Pons (tissue), 1 donor: ENCODE results near the gene SLC17A9.
A peak's percentile ranks its signal among the peaks of the same experiment; 100 is the strongest.

Experiments used
- DNase-seq: peaks from one replicate; pipeline ENCODE4 v3.0.0-alpha.2; 2016; ENCODE audit warnings: low spot score

SLC17A9 gene

DNA sequence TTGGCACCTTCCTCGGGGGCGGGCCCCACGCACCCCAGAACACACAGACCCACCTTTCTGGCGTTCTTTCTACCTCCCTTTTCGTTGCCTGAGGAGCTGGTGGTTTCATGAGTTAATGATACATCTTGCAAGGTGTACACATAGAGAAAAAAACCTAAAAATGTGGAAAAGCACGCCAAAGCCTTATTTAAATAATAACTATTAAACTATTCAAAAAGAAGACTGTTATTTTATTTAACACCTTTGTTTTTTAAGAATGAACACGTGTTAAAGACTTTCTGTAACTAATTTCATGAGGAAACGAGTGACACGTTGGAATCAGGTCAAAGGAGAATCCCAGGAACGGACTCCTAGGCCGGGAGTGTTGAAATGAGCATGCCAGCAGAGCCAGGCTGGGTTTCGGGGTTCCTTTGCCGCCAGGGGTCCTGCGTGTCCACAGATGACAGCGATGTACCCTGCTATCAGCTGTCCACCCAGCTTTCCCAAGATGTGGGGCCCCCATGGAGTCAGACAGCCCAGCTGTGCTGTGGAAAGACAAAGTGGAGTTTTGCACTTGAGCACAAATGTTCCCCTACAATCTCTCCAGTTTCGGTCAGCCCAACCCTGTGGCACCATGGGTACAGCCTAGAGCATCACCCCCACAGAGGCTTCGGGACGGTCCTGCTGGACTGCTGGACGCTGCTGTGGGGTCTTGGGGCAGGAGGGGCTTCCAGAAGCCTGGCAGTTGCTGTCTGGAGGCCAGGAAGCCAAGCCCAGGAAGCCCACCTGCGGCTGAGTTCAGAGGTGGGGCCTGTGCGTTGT lies 16.1 kb downstream of the SLC17A9 start:
- DNase-seq: no peak

DNA sequence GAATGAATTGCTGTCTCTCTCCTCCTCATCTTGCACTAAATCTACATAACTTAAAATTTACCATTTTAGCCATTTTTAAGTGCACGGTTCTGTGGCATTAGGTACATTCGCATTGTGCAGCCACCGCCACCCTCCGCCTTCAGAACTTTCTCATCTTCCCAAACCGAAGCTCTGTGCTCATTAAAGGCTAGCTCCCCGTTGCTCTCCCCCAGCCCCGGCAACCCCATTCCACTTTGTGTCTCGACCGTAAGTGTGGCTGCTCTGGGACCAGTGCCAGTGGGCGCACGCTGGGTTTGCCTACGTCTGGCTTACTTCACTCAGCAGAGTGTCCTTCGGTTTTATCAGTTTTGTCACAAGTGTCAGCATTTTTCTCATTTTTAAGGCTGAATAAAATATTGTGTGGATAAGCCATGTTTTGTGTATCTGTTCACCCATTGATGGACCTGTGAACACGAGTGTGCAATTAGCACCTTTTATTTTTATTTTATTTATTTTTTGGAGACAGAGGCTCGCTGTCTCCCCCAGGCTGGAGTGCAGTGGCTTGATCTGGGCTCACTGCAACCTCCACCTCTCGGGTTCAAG lies 16.8 kb downstream of the SLC17A9 start:
- DNase-seq: no peak

DNA sequence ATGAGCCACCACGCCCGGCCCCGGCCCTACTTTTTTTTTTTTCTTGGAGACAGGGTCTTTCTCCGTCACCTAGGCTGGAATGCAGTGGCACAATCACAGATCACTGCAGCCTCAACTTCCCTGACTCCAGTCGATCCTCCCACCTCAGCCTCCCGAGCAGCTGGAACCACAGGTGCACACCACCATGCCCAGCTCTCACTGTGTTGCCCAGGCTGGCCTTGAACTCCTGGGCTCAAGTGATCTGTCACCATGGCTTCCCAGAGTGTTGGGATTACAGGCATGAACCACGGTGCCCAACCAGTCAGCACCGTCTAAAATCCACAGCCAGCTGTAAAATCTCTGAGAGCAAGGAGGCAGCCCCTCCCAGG lies 17.4 kb downstream of the SLC17A9 start:
- no peak for DNase-seq

GRCh38 chr20:62970307-62971210 lies 18.1 kb downstream of the SLC17A9 start:
- no peak for DNase-seq

DNA sequence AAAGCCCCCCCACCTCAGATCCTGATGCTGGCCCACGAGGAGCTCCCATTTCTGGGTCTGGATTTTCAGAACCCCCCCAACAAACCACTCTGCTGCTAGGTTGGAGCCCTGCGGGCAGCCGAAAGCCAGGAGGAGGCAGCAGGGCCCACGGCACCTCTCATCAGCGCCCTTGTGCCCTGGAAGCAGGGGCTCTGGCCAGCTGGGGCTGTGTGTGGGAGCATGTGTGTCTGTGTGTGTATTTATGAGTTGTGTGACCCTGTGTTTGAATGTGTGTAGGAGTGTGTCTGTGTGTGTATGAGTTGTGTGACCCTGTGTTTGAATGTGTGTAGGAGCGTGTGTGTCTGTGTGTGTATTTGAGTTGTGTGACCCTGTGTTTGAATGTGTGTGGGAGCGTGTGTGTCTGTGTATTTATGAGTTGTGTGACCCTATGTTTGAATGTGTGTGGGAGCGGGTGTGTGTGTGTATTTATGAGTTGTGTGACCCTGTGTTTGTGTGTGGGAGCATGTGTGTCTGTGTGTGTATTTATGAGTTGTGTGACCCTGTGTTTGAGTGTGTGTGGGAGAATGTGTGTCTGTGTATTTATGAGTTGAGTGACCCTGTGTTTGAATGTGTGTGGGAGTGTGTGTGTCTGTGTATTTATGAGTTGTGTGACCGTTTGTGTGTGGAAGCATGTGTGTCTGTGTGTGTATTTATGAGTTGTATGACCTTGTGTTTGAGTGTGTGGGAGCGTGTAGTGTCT lies 18.9 kb downstream of the SLC17A9 start:
- no peak for DNase-seq

DNA sequence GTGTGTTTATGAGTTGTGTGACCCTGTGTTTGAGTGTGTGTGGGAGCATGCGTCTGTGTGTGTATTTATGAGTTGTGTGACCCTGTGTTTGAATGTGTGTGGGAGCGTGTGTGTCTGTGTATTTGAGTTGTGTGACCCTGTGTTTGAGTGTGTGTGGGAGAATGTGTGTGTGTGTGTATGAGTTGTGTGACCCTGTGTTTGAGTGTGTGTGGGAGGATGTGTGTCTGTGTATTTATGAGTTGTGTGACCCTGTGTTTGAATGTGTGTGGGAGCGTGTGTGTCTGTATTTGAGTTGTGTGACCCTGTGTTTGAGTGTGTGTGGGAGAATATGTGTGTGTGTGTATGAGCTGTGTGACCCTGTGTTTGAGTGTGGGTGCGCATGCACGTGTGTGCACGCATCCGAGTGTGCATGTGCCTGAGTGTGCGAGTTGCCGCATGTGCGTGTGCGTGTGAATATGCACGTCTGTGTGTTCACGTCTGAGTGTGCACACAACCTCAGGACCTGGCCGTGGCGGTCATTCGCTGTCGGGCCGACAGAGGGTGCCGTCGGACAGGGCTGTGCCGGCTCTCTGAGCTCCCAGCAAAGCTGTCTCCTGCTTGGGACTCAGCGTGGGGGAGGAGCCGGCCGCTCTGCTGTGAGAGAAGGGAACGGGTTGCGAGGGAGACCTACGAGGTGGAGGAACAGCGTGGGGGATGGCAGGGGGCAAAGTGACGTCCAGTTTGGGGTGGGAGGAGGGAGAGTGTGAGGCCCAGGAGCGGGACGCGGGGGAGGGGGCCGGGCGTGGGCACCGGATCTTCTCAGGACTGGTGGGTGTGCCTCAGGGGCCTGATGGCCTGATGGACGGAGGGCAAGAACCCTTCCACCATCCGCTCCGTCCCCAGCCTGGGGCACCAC lies 19.7 kb downstream of the SLC17A9 start:
- DNase-seq: peak; percentile 55

DNA sequence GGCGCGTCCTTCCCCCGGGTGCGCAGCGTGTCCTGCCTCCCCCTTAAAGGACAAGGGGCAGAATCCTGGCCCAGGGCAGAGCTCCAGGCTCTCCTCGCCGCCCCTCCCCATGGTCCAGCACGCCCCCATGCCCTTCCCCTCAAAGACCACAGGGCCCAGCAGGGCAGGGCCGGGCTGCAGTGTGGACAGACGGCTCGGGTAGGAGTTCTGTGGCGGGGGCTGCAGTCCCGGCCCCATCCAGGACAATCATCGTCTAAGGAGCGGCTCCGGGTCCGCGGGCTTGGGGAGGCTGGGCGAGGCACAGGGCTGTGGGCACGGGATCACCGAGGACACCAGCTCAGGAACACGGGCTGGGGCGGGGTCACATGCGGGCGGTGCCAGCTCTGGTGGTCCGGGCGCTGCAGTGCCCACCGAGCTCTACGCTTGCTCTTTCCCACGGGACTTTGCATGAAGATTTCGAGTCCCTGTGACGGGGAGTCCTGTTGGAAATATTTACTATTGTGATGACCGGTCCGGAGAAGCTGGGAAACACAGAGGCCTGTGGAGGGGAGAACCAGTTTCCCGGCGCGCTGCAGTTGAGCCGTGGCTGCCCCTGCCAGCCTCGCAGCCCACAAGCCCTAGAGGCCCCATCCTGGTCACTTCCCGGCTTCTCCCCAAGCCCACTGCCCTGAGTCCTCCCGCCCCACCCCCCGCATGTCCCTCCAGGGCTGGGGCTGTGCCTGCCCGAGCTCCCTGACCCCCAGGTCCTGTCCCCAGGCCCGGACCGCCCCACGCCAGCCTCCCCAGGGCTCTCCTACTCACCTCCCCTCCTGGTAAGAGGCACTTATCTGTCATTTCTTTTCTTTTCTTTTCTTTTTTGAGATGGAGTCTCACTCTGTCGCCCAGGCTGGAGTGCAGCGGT lies 20.6 kb downstream of the SLC17A9 start:
- no peak for DNase-seq

- DNase-seq: no peak
Observed at GRCh38 chr20:62975251-62975760, 22.8 kb downstream of the SLC17A9 start.

GRCh38 chr20:62975812-62976508 lies 23.5 kb downstream of the SLC17A9 start:
- no peak for DNase-seq

DNA sequence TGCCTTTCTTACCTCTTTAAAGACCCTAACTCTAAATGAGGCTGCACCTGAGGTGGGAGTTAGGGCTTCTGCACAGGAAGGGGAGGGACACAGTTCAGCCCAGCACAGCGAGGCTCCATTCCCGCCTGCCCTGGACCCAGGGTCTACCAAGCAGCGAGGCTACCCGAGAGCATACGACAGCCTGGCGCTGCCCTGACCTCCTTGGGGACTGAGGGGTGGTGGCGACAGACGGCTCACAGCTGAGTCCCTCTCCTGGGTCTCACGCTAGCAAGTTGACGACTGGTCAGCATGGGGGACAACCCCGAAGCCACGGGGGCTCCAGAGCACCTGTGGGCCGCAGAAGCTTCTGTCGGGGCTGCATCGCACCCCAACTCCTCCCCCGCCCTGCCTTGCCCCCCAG lies 24.4 kb downstream of the SLC17A9 start:
- no peak for DNase-seq

GRCh38 chr20:62977613-62978560 lies 25.4 kb downstream of the SLC17A9 start:
- no peak for DNase-seq

DNA sequence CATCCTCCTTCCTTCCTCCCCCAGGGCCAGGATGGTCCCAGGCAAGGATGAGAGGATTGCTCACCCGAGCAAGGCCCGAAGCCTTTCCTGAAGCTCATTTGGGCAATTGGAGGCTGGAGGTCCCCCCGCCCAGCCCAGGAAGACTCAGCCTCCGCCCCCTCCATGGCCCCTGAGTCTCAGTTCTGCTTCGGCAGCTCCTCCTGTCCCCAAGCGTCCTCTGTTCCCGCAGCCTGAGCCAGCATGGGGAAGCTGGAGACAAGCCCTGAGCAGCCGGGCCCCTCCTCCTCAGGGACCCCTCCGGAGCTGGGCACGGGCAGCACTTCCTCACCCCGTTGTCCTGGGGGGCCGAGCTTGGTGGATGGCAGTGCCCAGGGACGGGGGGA lies 26.0 kb downstream of the SLC17A9 start:
- DNase-seq: no peak

DNA sequence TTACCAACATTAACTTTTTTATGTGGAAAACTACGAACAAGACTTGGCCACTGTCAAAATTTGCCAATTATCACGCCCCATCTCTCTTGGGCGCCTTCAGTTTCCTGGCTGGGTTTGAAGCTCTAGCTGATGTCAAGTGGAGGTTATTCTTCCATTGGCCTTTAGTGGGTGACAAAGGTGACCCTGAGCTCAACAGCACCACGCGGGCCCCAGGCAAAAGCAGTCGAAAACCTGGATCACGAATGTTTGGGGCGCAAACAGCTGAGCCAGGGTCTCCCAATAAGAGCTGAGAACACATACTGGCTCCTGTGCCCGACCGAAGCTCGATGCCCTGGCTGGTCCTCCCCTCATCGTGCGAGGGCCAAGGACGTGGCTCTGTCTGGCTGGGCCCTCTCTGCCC lies 26.8 kb downstream of the SLC17A9 start:
- DNase-seq: no peak

GRCh38 chr20:62979876-62980373 lies 27.4 kb downstream of the SLC17A9 start:
- no peak for DNase-seq

DNA sequence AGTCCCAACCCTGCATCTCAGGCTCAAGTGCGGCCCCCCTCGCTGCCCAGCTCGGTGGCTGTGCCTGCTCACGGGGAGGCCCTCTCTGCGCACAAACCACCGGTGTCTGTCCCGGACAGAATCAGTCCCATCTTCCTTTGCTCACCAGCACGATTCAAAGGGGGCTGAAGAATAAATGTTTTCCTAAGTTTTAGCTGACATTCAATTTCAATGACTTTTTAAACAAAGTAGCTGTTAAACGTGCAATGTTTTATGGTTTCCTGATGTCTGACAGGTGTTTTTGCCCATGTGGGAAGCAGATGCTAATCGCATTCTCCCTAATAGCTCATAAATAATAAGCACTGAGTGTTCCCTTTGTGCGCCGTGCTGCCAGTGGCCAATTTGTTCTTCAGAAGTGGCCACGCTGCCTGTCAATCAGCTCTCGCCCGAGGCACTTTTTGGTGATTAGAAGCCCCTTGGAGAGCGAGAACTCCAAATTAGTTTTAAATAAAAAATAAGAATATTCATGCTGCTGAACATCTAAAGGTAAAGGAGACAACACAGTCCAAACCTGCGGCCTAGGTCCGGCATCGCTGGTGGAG lies 28.0 kb downstream of the SLC17A9 start:
- DNase-seq: no peak

GRCh38 chr20:62980970-62981369 lies 28.5 kb downstream of the SLC17A9 start:
- no peak for DNase-seq
